NCI-H345 treated with DMSO at 0.1 percent for 48 hours (cell line): ENCODE measurements around the gene LTB.

Source experiments
- DNase-seq: peaks from one replicate; lab custom pipeline; 2025; ENCODE audit not compliant: unreplicated experiment; lab: John Stamatoyannopoulos, UW

LTB gene

DNA sequence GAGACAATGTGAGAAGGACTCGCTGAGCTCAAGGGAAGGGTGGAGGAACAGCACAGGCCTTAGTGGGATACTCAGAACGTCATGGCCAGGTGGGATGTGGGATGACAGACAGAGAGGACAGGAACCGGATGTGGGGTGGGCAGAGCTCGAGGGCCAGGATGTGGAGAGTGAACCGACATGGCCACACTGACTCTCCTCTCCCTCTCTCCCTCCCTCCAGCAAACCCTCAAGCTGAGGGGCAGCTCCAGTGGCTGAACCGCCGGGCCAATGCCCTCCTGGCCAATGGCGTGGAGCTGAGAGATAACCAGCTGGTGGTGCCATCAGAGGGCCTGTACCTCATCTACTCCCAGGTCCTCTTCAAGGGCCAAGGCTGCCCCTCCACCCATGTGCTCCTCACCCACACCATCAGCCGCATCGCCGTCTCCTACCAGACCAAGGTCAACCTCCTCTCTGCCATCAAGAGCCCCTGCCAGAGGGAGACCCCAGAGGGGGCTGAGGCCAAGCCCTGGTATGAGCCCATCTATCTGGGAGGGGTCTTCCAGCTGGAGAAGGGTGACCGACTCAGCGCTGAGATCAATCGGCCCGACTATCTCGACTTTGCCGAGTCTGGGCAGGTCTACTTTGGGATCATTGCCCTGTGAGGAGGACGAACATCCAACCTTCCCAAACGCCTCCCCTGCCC is 5.2 kb downstream of the LTB start:
- no peak for DNase-seq

DNA sequence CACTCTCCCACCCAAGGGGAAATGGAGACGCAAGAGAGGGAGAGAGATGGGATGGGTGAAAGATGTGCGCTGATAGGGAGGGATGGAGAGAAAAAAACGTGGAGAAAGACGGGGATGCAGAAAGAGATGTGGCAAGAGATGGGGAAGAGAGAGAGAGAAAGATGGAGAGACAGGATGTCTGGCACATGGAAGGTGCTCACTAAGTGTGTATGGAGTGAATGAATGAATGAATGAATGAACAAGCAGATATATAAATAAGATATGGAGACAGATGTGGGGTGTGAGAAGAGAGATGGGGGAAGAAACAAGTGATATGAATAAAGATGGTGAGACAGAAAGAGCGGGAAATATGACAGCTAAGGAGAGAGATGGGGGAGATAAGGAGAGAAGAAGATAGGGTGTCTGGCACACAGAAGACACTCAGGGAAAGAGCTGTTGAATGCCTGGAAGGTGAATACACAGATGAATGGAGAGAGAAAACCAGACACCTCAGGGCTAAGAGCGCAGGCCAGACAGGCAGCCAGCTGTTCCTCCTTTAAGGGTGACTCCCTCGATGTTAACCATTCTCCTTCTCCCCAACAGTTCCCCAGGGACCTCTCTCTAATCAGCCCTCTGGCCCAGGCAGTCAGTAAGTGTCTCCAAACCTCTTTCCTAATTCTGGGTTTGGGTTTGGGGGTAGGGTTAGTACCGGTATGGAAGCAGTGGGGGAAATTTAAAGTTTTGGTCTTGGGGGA is 6.1 kb downstream of the LTB start:
- DNase-seq: no peak

DNA sequence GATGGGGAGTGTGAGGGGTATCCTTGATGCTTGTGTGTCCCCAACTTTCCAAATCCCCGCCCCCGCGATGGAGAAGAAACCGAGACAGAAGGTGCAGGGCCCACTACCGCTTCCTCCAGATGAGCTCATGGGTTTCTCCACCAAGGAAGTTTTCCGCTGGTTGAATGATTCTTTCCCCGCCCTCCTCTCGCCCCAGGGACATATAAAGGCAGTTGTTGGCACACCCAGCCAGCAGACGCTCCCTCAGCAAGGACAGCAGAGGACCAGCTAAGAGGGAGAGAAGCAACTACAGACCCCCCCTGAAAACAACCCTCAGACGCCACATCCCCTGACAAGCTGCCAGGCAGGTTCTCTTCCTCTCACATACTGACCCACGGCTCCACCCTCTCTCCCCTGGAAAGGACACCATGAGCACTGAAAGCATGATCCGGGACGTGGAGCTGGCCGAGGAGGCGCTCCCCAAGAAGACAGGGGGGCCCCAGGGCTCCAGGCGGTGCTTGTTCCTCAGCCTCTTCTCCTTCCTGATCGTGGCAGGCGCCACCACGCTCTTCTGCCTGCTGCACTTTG is 6.8 kb downstream of the LTB start, which contains the start of gene TNF:
TNF (plus strand) TSS at position 231 of the 567 bp plus-strand sequence; CDS start at position 408, 177 bp downstream.
- no peak for DNase-seq

DNA sequence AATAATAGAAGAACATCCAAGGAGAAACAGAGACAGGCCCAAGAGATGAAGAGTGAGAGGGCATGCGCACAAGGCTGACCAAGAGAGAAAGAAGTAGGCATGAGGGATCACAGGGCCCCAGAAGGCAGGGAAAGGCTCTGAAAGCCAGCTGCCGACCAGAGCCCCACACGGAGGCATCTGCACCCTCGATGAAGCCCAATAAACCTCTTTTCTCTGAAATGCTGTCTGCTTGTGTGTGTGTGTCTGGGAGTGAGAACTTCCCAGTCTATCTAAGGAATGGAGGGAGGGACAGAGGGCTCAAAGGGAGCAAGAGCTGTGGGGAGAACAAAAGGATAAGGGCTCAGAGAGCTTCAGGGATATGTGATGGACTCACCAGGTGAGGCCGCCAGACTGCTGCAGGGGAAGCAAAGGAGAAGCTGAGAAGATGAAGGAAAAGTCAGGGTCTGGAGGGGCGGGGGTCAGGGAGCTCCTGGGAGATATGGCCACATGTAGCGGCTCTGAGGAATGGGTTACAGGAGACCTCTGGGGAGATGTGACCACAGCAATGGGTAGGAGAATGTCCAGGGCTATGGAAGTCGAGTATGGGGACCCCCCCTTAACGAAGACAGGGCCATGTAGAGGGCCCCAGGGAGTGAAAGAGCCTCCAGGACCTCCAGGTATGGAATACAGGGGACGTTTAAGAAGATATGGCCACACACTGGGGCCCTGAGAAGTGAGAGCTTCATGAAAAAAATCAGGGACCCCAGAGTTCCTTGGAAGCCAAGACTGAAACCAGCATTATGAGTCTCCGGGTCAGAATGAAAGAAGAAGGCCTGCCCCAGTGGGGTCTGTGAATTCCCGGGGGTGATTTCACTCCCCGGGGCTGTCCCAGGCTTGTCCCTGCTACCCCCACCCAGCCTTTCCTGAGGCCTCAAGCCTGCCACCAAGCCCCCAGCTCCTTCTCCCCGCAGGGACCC is 7.8 kb downstream of the LTB start:
- no peak for DNase-seq

DNA sequence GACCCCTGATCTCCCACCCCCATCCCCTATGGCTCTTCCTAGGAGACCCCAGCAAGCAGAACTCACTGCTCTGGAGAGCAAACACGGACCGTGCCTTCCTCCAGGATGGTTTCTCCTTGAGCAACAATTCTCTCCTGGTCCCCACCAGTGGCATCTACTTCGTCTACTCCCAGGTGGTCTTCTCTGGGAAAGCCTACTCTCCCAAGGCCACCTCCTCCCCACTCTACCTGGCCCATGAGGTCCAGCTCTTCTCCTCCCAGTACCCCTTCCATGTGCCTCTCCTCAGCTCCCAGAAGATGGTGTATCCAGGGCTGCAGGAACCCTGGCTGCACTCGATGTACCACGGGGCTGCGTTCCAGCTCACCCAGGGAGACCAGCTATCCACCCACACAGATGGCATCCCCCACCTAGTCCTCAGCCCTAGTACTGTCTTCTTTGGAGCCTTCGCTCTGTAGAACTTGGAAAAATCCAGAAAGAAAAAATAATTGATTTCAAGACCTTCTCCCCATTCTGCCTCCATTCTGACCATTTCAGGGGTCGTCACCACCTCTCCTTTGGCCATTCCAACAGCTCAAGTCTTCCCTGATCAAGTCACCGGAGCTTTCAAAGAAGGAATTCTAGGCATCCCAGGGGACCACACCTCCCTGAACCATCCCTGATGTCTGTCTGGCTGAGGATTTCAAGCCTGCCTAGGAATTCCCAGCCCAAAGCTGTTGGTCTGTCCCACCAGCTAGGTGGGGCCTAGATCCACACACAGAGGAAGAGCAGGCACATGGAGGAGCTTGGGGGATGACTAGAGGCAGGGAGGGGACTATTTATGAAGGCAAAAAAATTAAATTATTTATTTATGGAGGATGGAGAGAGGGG is 8.8 kb downstream of the LTB start:
- no peak for DNase-seq

DNA sequence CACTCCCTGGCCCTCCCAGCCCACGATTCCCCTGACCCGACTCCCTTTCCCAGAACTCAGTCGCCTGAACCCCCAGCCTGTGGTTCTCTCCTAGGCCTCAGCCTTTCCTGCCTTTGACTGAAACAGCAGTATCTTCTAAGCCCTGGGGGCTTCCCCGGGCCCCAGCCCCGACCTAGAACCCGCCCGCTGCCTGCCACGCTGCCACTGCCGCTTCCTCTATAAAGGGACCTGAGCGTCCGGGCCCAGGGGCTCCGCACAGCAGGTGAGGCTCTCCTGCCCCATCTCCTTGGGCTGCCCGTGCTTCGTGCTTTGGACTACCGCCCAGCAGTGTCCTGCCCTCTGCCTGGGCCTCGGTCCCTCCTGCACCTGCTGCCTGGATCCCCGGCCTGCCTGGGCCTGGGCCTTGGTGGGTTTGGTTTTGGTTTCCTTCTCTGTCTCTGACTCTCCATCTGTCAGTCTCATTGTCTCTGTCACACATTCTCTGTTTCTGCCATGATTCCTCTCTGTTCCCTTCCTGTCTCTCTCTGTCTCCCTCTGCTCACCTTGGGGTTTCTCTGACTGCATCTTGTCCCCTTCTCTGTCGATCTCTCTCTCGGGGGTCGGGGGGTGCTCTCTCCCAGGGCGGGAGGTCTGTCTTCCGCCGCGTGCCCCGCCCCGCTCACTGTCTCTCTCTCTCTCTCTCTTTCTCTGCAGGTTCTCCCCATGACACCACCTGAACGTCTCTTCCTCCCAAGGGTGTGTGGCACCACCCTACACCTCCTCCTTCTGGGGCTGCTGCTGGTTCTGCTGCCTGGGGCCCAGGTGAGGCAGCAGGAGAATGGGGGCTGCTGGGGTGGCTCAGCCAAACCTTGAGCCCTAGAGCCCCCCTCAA is 9.9 kb downstream of the LTB start, which contains the start of gene LTA:
LTA (plus strand) TSS at position 249 of the 871 bp plus-strand sequence; CDS start at position 703, 454 bp downstream.
- no peak for DNase-seq

DNA sequence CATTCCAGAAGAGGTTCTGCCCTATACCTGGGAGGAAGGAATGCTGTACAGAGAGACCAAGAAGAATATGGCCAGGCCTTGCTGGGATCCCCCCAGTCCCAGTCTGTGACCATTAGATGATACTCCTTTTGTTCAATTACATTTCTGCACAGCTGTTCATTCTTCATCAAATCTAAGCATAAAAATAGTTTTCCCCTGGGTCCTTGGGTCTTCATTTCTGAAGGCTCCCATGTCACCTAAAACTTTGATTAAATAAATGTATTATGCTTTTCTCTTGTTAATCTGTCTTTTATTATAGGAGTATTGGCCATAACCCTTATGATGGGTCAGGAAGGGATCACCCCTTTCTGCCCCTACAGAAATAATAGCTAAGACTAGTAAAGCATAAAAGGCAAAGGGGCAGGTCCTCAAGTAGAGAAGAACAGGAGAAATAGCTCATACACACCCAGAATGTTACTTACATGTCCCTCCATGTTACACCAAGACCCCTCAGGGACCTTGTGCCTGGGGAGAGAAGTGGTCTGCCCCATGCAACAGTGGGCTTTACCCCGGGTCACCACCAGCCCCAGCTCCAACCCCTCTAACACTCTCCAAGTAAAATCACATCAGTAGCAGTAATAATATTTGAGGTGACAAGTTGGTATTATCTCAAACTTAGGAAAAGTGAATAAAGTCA is 12.2 kb downstream of the LTB start:
- no peak for DNase-seq

DNA sequence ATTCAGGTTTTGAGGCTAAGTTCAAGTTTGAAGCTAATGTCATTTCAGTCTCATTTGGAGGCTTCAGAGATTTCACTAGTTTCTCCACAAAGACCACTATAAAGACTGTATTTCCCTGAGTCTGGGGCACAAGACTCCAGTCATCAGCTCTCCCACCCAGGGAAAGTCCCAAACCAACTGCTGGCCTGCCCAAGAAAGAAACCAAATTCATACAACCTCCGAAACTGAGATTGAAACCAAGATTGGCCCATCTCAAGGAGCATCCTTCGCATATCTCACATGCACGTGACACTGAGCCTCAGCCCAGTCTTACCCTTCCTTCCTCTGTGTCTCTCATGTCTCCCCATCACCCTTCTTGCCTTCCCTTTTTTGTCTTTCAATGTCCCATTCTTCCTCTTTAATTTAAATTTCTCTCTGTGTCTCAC is 13.7 kb downstream of the LTB start:
- DNase-seq: no peak

DNA sequence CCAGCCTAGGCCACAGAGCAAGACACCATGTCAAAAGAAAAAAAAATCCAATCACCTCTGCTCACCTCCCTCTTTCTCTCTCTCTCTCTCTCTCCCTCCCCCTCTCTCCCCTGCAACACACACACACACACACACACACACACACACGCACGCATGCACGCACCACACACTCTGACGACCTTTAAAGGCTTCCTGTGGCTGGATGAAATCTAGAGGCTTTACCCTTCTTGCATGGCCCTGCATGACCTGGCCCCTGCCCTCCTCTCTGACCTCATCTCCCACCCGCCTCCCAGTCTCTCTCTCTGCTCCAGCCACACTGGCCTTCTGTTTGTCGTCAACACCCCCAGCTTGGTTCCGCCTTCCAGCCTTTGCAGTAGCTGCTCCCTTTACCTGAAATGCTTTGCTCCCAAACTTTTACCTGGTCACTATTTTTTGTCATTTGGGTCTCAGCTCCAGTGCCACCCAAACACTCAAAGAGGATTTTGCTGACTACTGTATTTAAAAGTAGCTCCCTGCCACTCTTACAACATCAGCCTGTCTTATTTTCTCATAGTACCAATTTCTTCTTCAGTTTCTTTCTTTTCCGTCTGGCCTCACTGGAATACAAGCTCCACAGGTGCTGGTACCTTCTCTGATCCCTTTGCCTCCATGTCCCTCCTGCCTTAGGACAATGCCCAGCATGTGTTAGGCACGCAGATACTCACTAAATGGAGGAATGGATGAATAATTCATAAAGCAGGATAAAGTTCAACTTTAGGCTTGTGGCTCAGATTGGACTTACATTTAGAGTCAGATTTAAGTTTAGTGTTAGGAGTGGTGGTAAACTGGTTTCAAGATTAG is 14.5 kb downstream of the LTB start:
- DNase-seq: no peak

DNA sequence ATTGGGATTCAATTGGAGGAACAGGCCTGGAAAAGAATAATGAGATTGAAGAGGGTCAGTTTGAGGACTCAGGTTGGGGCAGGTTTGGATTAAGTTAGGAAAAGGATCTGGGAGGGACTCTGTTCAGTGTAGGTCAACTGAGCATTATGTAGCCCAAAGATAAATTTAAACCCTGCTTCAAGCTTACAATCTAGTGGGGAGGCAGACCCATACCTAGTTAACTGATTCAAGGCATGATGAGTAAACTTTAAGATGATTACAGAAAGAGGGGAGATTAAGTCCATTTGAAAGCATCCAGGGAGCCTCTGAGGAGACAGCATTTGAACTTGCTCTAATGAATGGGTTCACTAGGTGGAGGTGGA is 21.5 kb downstream of the LTB start:
- no peak for DNase-seq

DNA sequence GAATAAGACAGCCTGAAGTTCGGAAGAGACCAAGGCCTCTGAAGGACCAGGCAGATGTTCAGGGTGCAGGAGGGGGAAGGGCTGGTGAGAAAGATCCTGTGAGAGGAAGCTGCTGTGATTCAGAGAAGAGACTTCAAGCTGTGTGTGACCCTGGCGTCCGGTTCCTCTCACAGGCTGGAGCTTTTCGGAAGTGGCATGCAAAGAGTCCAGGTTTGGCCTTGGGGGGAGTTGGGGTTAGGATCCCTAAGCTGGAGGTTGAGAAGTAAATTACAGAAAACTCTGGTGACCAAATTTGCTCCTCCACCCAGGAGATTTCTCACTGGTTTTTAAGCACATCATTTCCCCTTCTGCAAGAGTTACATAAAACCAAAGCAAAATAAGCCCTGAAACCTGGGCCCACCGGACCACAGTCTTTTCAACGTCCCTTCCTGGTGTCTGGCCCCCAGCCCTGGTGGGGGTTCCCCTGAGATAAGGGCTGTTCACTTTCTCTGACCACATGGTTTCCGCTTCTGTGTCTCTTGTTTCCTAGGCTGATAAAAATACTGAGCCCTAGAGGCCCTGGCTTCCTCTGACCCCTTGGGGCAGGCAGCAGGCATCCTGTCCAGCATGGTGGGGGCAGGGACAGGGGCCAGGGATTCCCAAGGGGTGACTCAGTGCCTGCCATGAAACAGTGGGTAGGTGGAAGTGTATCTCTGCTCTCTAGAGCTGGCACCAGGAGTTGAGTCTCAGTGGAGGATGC is 22.1 kb downstream of the LTB start:
- DNase-seq: no peak

DNA sequence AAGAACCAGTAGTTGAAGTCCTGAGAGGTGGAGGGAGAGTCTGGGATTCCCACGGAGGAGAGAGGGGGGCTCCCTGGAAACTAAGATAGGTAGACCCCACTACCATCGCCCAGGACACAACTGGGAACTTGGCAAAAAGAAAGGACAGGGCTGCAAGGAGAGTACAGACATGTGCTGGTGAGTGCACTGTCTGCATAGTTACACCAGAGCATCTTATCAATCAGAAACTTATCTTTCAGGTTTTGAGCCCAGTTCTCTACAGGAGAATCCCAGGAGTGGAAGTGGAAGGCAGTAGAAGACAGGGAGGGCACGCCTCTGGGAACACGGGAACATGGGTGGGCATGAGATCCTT is 22.6 kb downstream of the LTB start:
- DNase-seq: no peak

DNA sequence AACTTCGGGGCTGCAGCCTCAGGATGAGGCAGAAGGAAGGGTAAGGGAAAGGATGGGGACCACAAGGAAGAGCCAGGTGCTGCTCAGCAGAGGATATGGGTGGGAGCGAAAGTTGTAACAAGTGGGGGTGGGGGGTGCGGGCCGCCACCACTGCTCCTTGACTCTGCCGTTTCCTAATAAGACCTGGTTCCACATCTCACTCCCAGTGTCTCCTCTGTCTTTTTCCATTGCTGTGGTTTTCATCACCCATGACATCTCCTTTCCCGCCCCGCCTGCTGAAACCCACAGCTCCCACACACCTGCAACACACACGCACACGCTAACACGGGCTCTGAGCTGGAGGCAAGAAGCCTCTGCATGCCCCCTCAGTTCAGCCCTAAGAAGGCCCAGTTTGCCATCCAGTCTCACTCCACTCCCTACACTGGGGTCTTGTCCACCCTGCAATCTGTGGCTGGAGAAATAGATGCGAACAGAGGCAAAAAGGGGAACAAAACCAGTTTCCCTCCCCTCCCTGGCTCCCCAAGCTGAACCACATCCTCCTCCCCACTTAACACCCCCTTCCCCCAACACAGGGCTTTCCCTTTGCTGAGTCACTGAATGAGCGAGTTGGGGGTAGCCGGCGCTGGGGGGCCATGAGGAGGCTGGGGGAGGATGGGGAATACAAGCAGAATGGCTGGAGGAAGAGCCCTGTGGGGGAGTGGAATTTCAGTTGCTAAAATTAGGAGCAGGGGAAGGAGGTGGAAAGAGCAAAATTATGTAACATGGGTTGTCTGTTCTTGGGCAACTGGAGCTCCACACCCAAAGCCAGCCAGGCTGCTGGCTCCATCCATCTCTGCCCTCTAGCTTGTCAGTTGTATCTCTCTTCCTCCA is 23.4 kb downstream of the LTB start:
- no peak for DNase-seq

DNA sequence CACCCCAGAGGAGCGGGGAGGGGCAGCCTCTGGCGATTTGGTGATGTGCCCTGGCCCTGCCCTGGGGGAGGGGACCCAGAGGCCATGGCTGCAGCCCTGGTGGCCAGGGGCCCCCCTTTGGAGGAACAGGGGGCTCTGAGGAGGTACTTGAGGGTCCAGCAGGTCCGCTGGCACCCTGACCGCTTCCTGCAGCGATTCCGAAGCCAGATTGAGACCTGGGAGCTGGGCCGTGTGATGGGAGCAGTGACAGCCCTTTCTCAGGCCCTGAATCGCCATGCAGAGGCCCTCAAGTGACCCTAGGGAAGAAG is 24.0 kb downstream of the LTB start:
- DNase-seq: no peak

DNA sequence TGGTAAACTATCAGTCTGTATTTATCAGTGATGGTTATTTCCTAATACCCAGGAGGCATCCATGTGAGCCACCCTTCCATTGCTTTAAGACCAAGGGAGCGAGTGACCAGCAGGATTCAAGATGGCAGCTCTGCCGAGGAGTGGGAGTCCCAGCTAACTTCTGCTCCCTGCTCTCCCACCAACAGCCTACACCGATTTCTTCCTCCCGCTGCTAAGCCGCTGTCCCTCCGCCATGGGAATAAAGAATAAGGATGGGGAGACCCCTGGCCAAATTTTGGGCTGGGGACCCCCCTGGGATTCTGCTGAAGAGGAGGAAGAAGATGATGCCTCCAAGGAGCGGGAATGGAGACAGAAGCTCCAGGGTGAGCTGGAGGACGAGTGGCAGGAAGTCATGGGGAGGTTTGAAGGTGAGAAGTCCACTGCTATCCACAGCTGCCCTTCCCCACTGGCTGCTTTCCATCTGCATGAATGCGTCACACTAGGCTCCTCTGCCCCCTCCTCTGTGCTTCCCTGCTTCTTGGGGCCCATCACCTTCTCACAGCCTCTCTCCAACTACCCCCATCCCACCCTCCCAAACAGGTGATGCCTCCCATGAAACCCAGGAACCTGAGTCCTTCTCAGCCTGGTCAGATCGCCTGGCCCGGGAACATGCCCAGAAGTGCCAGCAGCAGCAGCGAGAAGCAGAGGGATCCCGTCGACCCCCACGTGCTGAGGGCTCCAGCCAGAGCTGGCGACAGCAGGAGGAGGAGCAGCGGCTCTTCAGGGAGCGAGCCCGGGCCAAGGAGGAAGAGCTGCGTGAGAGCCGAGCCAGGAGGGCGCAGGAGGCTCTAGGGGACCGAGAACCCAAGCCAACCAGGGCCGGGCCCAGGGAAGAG is 24.5 kb downstream of the LTB start:
- no peak for DNase-seq
